GM19324 (cell line): ENCODE measurements around the gene GCNT4.
A peak's percentile ranks its signal among the peaks of the same experiment; 100 is the strongest.

ENCODE experiments used
- ATAC-seq: cut with Tn5 transposase; IDR thresholded peaks from one replicate; pipeline ENCODE4 v1.9.1; 2021; ENCODE audit warnings: mild to moderate bottlenecking, moderate library complexity; ENCODE audit not compliant: unreplicated experiment, low FRiP score

The GCNT4 gene

GRCh38 chr5:75051217-75051751 is 1.1 kb downstream of the GCNT4 start:
- no peak for ATAC-seq

- ATAC-seq, result no peak
These were observed 1.9 kb downstream of the GCNT4 start for GRCh38 chr5:75050415-75050814.

GRCh38 chr5:75049456-75050351 is 2.7 kb downstream of the GCNT4 start:
- no peak for ATAC-seq

- peak; percentile 58 for ATAC-seq
These were observed 3.9 kb downstream of the GCNT4 start for GRCh38 chr5:75048457-75048953.

- no peak for ATAC-seq
These were observed 5.0 kb downstream of the GCNT4 start for GRCh38 chr5:75047356-75047755.

GRCh38 chr5:75046366-75047142 is 5.8 kb downstream of the GCNT4 start:
- ATAC-seq, result no peak

- ATAC-seq, result no peak
These were observed 7.3 kb downstream of the GCNT4 start for GRCh38 chr5:75045071-75045470.

GRCh38 chr5:75044406-75044805 is 8.0 kb downstream of the GCNT4 start:
- ATAC-seq, result no peak

- ATAC-seq, result no peak
These were observed 8.6 kb downstream of the GCNT4 start for GRCh38 chr5:75043633-75044264.

GRCh38 chr5:75042522-75042921 is 9.8 kb downstream of the GCNT4 start:
- no peak for ATAC-seq

GRCh38 chr5:75040973-75041372 is 11.4 kb downstream of the GCNT4 start:
- no peak for ATAC-seq

GRCh38 chr5:75037106-75037505 is 15.3 kb downstream of the GCNT4 start:
- ATAC-seq, result no peak

GRCh38 chr5:75034137-75034739 is 18.1 kb downstream of the GCNT4 start:
- ATAC-seq, result no peak

GRCh38 chr5:75031366-75031765 is 21.0 kb downstream of the GCNT4 start:
- no peak for ATAC-seq

- ATAC-seq, result no peak
These were observed 24.3 kb downstream of the GCNT4 start for GRCh38 chr5:75028090-75028489.

- ATAC-seq, result no peak
These were observed 28.8 kb downstream of the GCNT4 start for GRCh38 chr5:75023368-75024159.

- no peak for ATAC-seq
These were observed 30.6 kb downstream of the GCNT4 start for GRCh38 chr5:75021800-75022199.

GRCh38 chr5:75021219-75021618 is 31.1 kb downstream of the GCNT4 start:
- ATAC-seq, result no peak

GRCh38 chr5:75020016-75020656 is 32.2 kb downstream of the GCNT4 start:
- no peak for ATAC-seq
